Stimulated activated CD4-positive, alpha-beta T cell treated with anti-CD3 and anti-CD28 coated beads, Interleukin-2, amount 100 ng/mL, for 24 hours (primary cell): ENCODE data around the gene CYP2A6.
"Not testable (repeated sequence)": the region's sequence is repeated elsewhere in the genome, so short reads cannot be mapped to it uniquely, and the experiment has no call there.

Experiments
- DNase-seq, 2 donors: peaks; one replicate each; pipeline ENCODE4 v3.0.0-alpha.2; 2020

The CYP2A6 gene

GRCh38 chr19:40850277-40850676, at the start of gene CYP2A6:
CYP2A6 (minus strand) TSS chr19:40850447; CDS start chr19:40850426, 21 bp downstream.
- DNase-seq, result not testable (repeated sequence)

GRCh38 chr19:40899964-40900363, 49.7 kb upstream of the CYP2A6 start:
- not testable (repeated sequence) for DNase-seq

GRCh38 chr19:40896843-40897789, 46.9 kb upstream of the CYP2A6 start:
- DNase-seq, result not testable (repeated sequence)

DNA sequence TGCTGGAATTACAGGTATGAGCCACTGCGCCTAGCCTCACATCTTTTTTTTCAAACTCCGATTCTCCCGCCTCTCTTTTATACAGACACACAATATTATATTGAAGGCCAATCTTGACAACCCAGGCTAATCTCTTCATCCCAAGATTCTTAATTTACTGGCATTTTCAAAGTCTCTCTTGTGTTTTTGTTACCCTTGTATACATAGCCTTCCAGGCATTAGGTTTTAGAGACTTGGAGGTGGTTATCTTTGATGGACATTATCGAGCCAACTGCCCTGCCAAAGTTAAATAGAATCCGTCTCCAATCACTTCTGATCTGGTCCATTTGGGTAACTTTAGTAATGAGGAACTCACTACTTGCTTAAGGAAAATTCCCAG, 46.2 kb upstream of the CYP2A6 start:
- DNase-seq, result no peak

- DNase-seq, result no peak
These were observed 42.9 kb upstream of the CYP2A6 start for GRCh38 chr19:40893112-40893511.

DNA sequence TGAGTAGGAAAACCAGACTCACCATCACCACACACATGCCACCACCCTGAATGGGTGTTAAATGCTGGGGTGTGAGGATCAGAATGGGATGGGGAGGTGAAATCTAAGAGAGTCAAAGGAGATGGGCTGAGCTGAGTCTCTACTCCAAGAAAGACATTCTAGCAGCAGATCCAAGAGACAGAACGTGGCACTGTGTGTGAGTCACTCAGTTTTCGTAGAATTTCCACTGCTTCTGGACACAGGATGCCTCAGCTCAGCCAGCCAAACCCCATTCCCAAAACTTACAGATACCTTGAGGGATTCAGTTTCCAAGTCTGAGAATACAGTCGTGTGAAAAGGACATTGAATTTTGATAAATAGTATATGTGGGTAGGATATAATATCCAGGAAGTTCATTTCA, 39.1 kb upstream of the CYP2A6 start:
- DNase-seq, result no peak

- DNase-seq, result no peak
These were observed 37.9 kb upstream of the CYP2A6 start for GRCh38 chr19:40888191-40888590.

DNA sequence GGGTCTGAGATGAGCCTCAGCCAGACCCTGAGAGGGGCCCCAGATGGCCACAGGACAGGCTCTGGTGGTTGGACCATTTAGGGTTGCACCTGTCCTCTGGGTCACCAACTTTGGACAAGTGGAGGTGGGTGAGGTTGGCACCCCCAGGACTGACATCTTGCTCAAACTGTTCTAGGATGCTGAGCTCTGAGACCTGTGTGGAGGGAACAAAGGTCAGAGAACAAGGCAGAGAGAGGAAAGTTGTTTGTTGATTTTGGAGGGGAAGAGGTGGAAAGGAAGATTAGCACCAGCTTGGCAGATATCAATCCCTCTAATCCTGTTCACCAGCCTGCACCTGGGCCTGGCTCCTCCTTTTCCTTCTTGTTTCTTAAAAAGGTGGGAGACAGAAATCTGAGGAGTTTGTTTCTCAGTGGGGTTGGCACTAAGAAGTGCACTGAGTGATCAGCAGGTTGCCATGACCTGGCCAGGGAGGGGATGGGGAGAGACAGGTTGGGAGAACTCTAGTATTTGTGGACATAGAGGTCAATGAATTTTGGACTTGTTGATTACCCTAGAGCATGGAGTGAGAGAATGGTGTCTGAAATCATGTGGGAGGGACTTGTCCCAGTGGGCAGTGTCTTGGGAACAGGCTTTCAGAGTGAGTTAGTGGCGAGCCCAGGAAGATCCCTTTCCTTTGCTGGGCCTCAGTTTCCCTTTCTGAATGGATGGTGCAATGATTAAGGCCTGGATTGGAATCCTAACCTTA, 34.1 kb upstream of the CYP2A6 start:
- DNase-seq, result not testable (repeated sequence)

- not testable (repeated sequence) for DNase-seq
These were observed 31.8 kb upstream of the CYP2A6 start, which contains the start of gene CYP2A7 for GRCh38 chr19:40882062-40882461. CYP2A7 (minus strand) TSS chr19:40882231; CDS start chr19:40882210, 21 bp downstream.

- not testable (repeated sequence) for DNase-seq
These were observed 29.1 kb upstream of the CYP2A6 start for GRCh38 chr19:40879349-40879748.

- peak; percentile 93 for DNase-seq
These were observed 25.3 kb upstream of the CYP2A6 start for GRCh38 chr19:40875526-40875951.

DNA sequence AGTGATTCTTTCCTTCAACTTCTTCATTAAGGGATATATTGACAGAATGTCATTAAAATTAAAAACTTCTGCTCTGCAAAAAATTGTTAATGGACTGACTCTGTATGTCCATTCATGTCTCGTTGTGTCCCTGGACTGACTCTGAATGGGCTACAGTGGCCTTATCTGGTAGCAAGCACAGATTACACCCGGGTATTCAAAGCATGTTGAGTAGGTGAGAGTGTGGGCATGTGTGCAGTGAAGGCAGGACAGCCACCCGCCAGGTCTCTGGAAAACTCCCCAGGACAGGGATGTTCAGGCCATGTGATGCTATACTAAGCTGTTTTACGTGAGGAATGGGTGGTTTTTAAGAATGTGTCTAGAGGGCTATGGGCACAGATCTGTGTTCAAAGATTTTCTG, 24.6 kb upstream of the CYP2A6 start:
- not testable (repeated sequence) for DNase-seq

DNA sequence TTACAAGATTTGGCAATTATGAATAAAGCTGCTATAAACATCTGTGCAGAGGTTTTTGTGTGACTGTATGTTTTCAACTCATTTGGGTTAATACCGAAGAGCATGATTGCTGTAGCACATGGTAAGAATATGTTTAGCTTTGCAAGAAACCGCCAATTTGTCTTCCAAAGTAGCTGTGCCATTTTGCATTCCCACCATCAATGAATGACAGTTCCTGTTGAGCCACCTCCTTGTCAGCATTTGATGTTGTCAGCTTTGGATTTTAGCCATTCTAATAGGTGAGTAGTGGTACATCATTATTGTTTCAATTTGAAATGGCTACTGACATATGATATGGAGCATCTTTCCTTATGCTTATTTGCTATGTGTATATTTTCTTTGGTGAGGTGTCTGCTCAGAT, 23.6 kb upstream of the CYP2A6 start:
- not testable (repeated sequence) for DNase-seq

DNA sequence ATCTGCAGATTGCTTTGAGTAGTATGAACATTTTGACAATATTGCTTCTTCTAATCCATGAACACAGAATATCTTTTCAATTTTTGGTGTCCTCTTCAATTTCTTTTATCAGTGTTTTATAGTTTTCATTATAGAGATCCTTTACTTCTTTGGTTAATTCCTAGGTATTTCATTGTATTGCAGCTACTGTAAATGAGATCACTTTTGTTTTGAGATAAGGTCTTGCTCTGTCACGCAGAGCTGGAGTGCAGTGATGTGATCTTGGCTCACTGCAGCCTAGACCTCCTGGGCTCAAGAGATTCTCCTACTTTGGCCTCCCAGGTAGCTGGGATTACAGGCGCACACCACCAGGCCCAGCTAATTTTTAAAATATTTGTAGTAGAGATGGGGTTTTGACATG, 22.0 kb upstream of the CYP2A6 start:
- no peak for DNase-seq

GRCh38 chr19:40867701-40868100, 17.5 kb upstream of the CYP2A6 start:
- no peak for DNase-seq

DNA sequence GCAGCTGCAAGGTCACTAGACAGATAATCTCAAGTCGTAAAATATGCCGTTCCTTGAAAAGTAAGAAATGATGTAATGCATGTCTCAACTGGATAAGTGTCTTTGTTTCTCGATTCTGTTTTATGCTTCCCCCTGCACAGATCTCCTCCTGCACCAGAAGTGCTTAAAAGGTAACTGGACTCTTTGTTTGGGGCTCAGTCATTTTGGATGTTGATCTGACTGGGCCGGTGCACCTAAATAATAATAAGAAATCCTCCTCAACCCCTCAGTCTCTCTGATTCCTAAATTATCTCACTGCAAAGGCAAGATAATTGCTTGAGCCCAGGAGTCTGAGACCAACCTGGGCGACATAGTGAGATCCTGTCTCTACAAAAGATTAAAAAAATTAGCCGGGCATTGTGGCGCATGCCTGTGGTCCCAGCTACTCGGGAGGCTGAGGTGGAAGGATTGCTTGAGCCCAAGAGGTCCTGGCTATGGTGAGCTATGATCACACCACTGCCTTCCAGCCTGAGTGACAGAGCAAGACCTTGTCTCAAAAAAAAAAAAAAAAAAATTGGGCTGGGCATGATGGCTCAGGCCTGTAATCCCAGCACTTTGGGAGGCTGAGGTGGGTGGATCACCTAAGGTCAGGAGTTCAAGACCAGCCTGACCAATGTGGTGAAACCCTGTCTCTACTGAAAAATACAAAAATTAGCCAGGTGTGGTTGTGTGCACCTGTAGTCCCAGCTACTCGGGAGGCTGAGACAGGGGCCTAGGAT, 14.7 kb upstream of the CYP2A6 start:
- DNase-seq, result not testable (repeated sequence)

GRCh38 chr19:40862785-40863184, 12.5 kb upstream of the CYP2A6 start:
- DNase-seq, result no peak

DNA sequence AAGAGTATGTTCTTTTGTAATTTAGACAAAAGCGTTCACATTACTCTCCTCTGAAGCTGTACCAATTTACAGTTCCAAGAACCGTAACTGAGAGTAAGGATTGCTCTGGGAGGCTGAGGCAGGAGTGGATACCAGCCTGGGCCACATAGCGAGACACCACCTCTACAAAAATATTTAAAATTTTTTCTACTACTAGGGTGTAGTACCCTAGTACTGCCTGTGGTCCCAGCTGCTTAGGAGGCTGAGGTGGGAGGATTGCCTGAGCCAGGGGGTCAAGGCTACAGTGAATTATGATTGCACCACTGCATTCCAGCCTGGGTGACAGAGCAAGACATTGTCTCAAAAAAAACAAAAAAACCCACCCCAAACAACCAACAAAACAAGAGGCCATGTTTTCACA, 12.1 kb upstream of the CYP2A6 start:
- no peak for DNase-seq

GRCh38 chr19:40858109-40858508, 7.9 kb upstream of the CYP2A6 start:
- no peak for DNase-seq

DNA sequence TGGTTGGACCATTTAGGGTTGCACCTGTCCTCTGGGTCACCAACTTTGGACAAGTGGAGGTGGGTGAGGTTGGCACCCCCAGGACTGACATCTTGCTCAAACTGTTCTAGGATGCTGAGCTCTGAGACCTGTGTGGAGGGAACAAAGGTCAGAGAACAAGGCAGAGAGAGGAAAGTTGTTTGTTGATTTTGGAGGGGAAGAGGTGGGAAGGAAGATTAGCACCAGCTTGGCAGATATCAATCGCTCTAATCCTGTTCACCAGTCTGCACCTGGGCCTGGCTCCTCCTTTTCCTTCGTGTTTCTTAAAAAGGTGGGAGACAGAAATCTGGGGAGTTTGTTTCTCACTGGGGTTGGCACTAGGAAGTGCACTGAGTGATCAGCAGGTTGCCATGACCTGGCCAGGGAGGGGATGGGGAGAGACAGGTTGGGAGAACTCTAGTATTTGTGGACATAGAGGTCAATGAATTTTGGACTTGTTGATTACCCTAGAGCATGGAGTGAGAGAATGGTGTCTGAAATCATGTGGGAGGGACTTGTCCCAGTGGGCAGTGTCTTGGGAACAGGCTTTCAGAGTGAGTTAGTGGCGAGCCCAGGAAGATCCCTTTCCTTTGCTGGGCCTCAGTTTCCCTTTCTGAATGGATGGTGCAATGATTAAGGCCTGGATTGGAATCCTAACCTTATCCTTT, 2.4 kb upstream of the CYP2A6 start:
- not testable (repeated sequence) for DNase-seq

DNA sequence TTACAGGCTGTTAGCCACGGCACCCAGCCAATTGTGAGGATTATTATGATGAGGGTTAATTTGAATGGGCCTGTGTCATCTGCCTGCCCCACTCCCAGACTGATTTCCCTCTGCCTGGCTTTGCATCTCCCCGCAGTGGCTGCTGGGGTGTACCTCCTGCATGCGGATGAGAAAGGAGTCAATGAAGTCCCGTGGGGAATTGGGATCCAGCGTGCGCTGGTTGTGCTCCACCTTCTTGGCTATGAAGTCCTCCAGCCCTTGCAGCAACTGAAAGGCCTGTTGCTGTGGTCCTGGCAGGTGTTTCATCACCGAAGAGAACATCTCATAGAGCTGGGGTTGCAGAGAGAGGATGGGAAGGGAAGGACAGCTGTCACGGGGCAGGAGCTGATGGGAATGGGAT, 3.5 kb downstream of the CYP2A6 start:
- DNase-seq, result not testable (repeated sequence)

GRCh38 chr19:40843653-40844052, 6.6 kb downstream of the CYP2A6 start:
- peak; percentile 60 to 77 for DNase-seq
